ENCODE results near the gene FDXR. TPM values are rescaled to one million over a fixed set of nuclear protein-coding genes. Genes with fewer than 3 reads are reported as not detected.

FDXR gene
- total RNA-seq, 4 donors from 2014 or later = 1.1 to 8.3 (median 6.0) TPM

DNA sequence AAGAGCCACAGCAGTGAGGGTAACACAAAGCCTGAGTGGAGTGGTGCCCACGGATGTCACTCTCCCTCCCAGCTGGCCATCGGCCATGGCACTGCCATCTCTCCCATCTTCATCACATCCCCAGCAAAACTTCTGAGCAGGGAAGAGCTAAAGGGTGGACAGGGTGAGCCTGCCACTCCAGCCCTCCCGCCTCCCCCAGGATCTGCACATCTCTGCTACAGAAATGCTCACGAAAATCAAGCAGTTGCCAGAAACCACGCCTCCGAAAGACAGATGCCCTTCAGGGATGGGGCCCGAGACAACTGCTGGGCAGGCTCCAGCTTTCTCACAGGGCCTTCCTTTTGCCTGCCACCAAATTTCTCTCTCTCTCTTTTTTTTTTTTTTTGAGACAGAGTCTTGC is 16.7 kb downstream of the FDXR start:
- TF ChIP-seq, protein P1, sequence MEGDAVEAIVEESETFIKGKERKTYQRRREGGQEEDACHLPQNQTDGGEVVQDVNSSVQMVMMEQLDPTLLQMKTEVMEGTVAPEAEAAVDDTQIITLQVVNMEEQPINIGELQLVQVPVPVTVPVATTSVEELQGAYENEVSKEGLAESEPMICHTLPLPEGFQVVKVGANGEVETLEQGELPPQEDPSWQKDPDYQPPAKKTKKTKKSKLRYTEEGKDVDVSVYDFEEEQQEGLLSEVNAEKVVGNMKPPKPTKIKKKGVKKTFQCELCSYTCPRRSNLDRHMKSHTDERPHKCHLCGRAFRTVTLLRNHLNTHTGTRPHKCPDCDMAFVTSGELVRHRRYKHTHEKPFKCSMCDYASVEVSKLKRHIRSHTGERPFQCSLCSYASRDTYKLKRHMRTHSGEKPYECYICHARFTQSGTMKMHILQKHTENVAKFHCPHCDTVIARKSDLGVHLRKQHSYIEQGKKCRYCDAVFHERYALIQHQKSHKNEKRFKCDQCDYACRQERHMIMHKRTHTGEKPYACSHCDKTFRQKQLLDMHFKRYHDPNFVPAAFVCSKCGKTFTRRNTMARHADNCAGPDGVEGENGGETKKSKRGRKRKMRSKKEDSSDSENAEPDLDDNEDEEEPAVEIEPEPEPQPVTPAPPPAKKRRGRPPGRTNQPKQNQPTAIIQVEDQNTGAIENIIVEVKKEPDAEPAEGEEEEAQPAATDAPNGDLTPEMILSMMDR (IDR thresholded peaks at IDR 0.05; ENCODE audit: low read depth) = no peak

DNA sequence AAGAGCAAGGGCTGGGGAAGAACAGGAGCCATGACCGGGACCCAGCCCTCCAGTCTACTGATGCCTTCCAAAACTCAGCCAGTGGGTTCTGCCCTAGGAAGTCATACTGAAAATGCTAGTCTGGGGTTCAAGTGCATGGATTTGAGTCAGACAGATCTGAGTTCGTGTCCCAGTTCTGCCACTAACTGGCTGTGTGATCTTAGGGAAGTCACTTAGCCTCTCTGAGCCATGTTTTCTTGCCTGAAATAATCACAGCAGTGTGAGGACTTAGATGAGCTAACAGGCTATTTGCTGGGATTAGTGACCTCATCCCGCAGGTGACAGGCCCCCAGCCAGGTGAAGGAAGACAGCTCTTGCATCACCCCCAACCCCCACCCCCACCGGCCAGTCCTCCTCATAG is 17.5 kb downstream of the FDXR start:
- TF ChIP-seq, protein P1 (IDR thresholded peaks at IDR 0.05; ENCODE audit: low read depth) = no peak

DNA sequence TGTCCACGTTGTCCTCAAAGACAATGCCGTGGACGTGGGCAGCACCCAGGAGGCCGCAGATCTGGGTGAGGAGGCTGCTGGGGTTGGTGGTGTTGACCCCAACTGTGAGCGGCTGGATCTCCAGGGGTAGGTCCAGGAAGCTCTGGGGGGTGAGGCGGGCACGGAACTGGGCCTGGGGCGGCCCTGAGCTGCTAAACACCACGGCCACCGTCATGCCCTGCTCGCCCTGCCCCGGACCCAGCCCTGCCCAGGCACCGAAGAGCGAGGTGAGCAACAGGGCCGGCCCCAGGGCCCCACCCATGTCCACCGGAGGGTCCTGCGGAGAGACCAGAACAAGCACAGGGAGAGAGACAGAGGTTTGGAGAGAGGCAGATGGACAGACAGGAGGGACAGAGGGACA is 18.0 kb downstream of the FDXR start:
- TF ChIP-seq, protein P1 (IDR thresholded peaks at IDR 0.05; ENCODE audit: low read depth) = no peak

DNA sequence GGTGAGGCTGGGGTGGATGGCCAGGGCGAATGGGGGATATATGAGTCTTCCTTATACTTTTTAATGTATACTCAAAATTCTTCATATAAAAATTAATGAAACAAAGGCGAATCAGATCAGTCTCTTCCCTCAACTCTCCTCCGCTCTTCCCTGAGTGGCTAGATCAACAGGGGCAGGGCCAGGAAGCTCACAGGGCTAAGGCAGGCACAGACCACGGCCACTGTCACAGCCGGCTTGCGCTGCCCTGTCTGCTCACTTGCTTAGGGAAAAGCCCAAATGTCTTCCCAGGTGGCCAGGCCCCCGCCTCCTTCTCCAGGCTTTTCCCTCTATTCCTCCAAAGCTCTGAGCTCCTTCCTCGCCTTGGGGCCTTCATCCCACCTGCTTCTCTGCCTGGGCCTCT is 19.1 kb downstream of the FDXR start:
- TF ChIP-seq, protein P1 (IDR thresholded peaks at IDR 0.05; ENCODE audit: low read depth) = no peak

DNA sequence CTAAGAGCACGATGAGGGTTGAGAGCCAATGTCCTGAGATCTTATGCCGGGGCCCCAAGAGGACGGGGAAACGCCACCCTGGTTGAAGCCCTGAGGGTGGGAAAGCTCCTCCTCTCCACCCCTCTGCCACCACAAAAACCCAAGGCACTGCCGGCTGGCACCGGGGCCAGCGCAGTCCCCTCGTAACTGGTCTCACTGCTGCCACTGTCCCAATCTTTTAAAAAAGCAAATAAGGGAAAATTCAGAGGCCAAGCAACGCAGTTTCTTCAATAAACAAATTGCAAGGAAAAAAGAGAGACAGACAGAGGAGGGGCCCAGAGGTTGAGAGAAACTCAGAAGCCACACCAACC is 19.8 kb downstream of the FDXR start:
- TF ChIP-seq, protein P1 (IDR thresholded peaks at IDR 0.05; ENCODE audit: low read depth) = no peak

DNA sequence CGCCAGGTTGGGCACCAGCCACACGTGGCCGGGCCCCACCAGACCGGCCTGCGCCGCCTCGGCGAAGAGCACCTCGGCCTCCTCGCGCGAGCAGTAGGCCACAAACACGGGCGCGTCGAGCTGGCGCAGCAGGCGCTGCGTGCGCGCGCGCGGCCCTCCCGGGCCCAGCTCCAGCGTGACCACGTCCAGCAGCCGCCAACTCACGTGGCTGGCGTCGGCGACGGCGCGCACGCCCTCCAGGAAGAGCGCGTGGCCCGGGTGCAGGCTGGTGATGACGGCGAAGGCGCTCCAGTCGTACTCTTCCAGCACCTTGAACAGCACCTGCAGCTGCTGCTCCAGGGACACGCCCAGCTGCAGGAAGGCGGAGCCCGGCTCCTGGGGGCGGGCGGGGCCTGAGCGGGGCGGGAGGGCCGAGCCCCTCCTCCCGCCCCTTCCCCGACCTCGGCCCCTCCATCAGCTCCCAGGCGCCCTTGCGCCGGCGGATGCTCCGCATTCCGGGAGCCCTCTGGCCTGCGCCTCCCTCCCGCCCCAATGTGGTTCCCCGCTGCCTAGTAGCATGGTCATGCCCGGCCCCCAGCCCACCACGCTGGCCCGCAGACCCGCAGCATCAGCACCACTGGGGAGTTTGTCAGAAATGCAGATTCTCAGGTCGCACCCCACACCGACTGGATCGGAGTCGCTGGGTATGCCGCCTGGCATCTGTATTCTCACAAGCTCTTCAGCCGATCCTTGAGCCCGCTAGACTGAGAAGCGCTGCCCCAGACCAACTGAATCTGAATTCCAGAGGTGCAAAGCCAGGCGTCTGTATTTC is 20.4 kb downstream of the FDXR start:
- TF ChIP-seq, protein P1 (IDR thresholded peaks at IDR 0.05; ENCODE audit: low read depth) = no peak

DNA sequence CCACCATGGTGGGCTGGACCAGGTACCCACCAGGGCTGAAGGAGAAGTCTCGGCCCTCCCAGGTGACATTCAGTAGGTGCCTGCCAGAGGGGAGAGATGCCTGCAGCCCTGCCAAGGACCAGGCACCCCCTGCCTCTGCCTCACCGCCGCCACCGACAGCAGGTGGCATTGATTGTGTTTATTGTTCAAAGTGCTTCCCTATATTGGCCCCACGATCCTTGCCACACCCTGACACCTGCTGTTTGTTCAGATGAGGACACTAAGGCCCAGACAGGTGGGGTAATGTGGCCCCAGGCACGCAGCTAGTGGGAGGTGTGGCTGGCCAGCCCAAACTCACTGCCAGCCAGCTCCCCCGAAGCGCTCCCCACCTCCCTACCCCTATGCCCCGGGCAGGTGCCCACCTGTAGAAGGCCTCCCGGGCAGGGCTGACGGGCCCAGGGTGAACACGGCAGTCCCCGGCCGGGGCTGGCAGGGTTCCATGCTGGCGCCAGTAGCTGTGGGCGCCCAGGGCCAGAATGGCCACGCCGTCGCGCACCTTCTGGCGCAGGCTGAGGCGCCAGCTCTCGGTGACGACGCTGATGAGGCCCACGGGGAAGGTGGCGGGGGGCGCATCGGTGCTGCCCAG is 21.1 kb downstream of the FDXR start:
- TF ChIP-seq, protein P1 (IDR thresholded peaks at IDR 0.05; ENCODE audit: low read depth) = no peak
